D341Med (cell line): ENCODE measurements around the gene CELF2.
"Not testable (repeated sequence)": the region's sequence is repeated elsewhere in the genome, so short reads cannot be mapped to it uniquely, and the experiment has no call there.

ENCODE experiments used
- DNase-seq: peaks from one replicate; pipeline ENCODE4 v3.0.0; 2012; ENCODE audit warnings: low spot score

Gene CELF2

DNA sequence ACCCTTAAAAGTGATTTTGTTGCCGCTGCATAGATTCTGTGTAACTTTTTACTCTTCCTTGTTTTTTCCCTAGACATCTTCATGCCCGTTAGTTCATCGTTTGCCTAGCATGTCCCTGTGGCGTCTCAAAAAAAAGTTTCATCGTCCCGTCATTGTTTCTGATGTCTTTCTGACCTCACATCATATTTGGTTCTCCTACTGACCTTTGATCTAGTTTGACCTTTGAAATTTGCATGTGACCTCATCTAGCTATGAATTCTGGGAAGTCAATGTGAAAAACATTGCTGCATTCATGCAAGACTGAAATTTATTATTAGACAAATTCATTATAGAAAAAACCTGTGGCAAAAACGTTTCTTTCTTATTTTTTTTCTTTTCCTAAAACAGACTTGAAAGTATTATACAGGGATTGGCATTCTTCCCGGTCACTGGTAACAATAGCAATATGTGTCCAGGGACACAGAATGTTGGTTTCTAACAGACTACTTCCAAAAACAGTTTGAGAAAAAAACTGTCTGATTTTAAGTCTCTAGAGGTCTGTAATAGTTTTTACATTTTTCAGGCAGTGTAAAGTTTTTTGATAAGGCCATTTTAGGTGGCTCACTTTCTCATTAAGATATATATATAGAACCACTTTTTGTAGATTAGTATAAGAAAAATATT, 312.8 kb downstream of the CELF2 start:
- DNase-seq, result no peak

DNA sequence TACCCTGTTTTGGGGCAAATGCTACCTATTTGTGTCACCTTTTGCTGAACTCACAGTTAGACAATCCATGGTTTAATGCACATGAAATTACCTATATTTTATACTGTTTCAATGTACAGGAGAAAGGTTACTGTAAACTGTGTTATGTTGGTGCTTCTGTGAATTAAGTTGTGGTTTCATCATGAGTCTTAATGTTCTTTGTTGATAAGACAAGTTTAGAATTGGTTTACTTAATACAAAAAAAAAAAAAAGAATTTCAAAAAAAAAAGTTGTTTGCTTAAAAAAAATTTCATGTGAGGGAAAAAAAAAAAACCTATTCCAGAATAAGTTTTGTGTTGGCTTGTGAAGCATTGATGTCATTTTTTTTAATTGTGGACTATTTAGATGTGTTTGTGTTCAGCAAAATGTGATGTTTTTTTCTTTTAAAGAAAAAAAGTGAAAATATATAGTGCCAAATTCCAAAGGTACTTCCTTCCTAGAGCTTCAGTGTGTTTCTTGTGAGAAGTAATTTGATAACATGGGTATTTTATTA, 313.4 kb downstream of the CELF2 start:
- DNase-seq, result no peak

GRCh38 chr10:11331726-11332125, 314.1 kb downstream of the CELF2 start:
- no peak for DNase-seq

GRCh38 chr10:11332846-11333245, 315.2 kb downstream of the CELF2 start:
- no peak for DNase-seq

GRCh38 chr10:11334436-11334835, 316.8 kb downstream of the CELF2 start:
- DNase-seq, result no peak

- no peak for DNase-seq
Measured at GRCh38 chr10:11335167-11335652, 317.5 kb downstream of the CELF2 start.

DNA sequence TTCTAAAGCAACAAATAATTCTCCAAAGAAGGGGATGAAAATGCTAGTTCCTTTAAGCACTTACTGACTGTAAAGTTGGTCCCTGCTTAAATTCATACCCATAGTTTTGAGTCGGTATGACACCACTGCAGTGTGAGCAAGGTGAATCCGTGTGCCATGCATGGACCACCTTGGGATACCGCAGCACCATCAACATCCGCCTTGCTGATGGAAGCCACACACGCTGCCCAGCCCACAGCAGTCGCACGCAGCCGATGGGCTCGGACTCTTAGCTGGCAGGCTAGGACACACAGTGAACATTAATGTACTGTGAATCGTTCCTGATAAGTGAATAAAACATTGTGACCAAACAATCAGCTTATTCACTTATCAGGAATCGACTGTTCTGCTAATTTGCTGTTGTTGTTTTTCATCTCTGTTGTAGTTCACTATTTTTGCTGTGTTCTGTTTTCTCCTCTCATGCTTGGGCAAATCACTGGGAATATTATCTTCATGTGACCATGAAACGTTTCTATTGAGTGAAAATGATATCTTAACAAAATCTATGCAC, 318.3 kb downstream of the CELF2 start:
- no peak for DNase-seq

DNA sequence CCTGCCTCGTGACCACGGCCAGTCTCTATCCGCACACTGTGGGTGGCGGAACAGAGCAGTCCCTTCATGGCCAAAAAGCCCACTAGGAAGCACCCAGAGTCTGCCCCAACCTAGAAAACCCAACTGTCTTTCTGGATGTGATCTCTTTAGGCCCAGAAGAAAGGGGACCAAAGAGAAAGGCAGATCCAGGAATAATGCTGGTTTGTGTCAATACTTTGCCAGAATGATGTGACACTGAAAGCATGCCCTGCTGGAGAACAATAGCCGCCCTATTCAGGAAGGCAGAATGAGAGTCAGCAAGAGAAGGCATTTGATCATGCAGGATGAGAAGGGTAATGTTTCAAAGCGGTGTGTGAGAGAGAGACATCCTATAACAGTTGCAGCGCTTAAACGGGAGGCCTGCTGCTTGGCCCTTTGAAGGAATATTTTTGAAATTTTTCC, 319.1 kb downstream of the CELF2 start:
- no peak for DNase-seq

DNA sequence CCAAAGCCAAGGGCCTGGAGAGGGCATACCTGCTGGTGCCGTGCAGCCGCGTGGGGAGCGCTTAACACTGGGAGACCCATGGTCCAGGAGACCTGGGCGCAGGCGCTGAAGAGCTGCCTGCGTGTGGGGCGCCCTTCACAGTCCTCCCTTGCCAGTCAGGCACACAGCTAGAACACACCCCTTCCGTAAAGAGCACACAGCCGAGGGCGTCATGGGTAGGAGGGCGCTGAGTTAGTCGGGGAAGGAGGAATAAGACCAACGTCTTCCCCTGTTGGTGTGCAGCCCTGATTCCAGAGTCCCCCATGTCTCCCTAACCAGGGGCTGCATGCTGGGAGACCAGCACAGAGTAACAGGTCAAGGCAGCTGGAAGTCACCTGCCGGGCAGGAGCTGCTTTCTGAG, 319.8 kb downstream of the CELF2 start:
- DNase-seq, result no peak

DNA sequence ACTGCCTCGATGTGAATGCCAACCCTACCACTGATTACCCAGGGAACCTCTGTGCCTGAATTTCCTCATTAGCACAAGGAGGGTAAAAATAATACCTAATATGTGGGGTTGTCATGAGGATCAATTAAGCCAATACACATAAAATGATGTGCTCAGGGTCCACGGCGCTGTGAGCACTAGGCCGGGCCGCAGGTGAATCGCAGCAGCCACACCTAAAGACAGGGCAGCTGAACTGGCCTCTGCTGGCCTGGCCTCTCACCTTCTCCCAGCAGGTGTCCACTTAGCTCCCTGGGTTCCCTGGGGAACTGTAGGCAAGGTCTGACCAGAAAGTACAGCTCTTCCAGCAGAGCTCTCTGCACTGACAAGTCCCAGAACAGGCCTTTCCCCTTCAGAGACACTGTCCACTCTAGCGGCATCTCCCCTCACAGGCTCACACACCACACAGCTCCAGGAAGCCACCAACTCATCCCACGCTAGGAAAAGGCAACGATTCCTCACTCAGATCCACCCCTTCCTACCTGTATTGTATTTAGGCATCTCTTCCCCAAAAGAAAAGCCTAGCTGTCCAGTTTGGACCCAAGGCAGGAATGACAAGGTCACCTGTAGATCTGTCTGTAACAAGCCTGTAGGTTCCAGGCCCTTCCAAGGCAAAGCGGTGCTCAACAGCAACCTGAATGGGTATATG, 320.6 kb downstream of the CELF2 start:
- no peak for DNase-seq

- no peak for DNase-seq
Measured at GRCh38 chr10:11339013-11339412, 321.3 kb downstream of the CELF2 start.

DNA sequence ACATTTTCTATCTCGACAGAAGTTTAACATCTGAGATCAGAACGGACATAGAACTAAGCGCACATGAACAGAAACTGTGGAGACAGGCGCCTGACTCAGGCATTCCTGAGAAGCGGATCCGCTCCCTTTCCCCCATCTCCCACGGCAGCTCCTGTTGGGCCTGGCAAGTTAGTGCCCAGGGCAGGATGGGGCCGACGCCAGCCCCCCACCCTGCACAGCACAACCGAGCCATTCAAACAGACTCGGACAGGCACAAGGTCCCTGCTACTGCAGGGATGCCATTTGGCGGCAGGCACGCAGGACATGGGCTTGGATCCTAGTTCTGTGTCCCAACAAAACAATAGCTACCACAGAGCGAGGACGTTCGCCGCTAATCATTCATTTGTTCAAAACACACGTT, 322.0 kb downstream of the CELF2 start:
- no peak for DNase-seq

DNA sequence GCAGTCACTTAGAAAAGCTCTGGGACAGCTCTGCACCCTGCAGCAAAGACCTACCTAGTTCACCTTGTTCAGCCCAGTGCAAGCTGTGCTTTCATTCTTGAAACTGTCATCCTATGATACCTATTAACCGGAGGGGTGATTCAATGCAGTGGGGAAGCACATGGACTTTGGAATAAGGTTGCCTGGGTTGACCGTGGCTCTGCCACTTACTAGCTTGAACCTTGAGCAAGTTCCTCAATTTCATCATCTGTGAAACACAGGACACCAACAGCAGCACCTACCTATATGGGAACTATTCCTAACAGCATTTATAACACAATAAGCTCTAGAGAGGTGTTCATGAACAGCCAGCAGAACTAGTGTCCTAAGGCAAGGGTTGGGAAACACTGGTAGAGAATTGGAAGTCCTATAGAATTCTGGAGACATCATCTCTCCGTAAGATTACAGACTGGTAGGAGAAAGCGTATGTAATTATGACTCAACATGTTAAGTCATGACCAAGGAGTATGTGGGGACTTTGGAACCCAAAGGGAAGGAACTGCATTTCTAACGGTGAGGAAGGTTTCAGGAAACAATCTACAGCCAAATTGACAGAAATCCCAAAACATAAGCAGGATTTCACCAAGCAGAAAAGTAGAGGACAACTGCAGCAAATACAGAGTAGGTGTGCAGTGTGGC, 323.8 kb downstream of the CELF2 start:
- no peak for DNase-seq

GRCh38 chr10:11344081-11344480, 326.4 kb downstream of the CELF2 start:
- DNase-seq, result no peak

DNA sequence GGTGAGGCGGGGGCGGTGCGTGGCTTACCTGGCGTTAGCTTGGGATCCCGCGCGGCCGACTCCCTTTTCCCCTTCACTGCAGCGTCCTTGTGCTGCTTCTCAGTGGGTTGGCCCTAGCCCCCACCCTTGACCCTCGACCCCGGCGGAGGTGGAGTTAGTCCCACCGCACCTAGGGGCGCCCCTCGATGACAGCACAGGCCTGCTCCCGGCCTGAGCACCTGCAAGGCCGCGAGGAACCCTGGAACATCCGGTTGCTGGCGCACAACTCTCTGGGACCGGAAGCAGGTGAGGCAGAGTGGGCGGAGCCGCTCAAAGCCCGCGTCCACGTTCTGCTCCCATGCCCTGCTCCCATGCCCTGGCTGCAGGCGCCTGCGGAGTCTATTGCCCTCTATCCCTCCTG, 326.9 kb downstream of the CELF2 start:
- no peak for DNase-seq

DNA sequence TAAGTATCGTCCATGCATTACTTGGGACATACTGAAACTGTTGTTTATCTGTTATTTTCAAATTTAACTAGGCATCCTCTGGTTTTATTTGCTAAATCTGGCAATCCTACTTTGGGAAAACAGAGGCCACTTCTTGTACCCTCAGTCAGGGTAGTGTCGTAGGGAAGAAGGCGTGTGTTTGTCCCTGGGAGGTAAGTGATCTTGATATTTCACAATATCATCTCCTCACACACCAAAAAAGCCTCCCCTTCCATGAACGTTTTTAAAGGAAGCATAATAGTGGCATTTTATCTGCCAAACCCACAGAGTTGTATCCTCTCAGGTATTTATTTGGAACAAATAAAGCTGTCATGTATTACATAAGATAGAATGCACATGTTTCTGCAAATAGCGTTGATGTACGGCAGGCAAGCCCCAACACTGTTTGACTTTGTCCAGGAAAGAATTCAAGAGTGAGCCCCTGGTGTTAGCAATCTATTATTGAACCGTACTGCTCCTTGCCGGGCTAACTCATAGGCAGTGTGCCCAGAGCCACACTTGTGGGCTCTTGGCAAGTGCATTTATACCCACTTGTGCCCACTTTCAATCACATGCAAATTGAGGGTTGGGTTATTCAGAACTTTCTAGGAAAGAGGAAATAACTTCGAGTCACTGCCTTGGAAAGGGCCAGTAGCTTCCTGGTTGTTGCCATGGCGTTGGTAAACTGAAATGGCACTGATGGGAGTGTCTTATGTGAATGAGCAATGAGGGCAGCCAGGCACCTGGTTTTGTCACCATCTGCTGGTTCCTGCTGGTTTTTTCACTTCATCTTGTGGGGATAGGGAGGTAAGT, 327.8 kb downstream of the CELF2 start:
- DNase-seq, result no peak

DNA sequence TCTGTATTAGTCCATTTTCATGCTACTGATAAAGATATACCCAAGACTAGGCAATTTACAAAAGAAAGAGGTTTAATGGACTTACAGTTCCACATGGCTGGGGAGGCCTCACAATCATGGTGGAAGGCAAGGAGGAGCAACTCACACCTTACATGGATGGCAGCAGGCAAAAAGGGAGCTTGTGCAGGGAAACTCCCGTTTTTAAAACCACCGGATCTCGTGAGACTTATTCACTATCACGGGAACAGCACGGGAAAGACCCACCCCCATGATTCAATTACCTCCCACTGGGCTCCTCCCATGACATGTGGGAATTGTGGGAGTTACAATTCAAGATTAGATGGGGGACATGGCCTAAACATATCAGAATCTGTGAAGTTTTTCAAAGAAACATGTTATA, 329.9 kb downstream of the CELF2 start:
- not testable (repeated sequence) for DNase-seq

GRCh38 chr10:11351801-11352200, 334.1 kb downstream of the CELF2 start:
- no peak for DNase-seq

- DNase-seq, result no peak
Measured at GRCh38 chr10:11353006-11353896, 335.6 kb downstream of the CELF2 start.

DNA sequence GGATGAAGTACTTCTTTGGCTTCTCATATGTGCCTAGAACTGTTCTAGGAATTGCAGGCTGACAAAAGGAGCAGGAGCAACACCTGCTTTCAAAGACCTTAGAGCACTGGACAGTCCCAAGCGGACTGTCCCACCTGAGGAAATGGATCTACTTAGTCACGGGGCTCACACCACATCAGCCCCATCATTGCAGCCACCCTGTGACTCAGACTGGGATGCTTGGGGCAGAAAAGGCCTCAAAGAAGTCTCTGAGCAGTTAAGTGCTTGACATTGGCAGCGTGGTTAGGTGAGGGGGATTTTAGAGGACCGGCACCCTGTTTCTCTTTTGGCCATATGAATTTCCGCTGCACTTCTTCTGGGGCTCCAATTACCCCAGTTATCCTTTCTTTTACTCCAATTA, 337.2 kb downstream of the CELF2 start:
- no peak for DNase-seq

DNA sequence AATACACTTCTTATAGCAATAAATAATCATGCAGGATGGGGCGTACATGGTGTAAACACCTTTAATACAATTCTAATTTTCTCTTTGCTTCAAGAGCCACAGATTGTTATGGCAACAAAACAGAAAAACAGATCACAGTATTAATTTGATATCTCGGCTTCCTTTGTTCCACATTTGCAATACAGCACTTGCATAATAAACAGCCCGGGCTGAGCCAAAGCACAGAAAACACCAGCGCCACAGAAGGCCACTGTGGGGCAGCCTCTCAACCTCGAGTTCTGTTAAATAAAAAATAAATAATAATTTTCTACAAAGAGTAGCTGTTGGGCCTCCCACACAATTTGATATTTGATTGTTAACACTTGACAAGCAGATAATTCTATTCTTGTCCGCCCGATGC, 337.9 kb downstream of the CELF2 start:
- no peak for DNase-seq
